Left kidney (tissue), 2 donors: Measurements from ENCODE around the gene AKAP13. TPM values are rescaled to one million over a fixed set of nuclear protein-coding genes. Genes with fewer than 3 reads are reported as not detected.
"Not testable (repeated sequence)": the region's sequence is repeated elsewhere in the genome, so short reads cannot be mapped to it uniquely, and the experiment has no call there.

Source experiments
- DNase-seq: peaks from one replicate; pipeline ENCODE4 v3.0.0-alpha.2; 2013
- polyA plus RNA-seq: library from polyadenylated mRNA; unstranded; fragments of 120-200 nt; gene quantifications from one replicate; pipeline ENCODE4 v1.2.1, GENCODE V29; 2013; ENCODE audit not compliant: insufficient read length

The AKAP13 gene
- polyA plus RNA-seq, 1 donor, result 101 TPM

DNA sequence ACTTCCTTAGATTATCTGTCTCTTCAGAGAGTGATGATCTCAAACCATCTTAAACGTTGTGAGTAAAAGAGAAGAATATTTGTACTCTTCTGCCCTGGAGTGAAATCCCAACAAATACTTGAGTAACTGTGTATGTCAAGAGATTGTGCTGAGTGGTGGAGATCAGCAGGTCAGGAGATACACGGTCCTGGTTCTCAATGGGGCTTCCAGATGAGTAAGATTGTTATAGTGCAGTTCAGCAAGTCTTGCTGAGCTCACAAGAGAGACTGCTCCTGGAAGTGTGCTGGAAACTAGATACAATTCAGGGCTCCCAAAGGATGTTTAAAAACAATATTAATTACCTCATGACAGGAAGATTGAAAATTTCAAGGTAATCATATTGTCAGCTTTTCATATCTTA, 184.3 kb downstream of the AKAP13 start:
- no peak for DNase-seq

DNA sequence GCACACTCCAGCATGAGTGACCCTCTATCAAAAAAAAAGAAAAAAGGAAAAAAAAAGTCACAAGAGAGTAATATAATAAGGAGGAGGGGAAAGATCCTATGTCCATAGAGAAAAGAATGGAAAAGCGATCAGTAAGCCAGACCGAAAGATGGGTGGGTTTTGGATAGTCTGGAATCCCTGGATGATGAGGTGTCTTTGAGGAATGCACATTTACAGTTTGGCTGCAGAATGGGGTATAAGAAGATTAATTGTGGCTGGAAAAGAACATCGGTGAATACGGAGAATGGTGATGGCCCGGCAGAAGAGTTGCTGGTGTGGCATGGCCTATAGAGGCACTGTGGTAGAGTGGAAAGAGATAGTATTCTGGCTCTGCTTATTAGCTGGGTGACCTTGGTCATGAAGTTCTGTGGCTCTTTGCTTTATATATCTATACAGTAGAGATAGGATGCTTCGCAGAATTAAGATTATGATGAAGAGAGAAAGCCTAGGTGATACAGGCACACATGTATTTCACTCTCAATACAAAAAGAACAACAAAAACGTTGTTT, 187.9 kb downstream of the AKAP13 start:
- no peak for DNase-seq

DNA sequence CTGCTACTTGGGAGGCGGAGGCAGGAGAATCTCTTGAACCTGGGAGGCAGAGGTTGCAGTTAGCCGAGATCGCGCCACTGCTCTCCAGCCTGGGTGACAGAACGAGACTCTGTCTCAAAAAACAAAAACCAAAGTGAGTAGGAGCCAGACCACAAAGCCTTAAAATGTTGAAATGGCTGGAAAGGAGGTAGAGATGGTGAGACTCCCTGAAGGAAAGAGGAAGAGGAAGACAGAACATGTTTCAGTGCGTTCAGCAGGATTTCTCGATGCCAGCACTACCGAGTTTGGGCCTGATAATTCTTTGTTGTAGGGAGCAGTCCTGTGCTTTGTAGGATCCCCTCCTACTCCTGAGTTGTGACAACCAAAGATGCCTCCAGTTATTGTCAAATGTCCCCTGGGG, 189.9 kb downstream of the AKAP13 start:
- no peak for DNase-seq

DNA sequence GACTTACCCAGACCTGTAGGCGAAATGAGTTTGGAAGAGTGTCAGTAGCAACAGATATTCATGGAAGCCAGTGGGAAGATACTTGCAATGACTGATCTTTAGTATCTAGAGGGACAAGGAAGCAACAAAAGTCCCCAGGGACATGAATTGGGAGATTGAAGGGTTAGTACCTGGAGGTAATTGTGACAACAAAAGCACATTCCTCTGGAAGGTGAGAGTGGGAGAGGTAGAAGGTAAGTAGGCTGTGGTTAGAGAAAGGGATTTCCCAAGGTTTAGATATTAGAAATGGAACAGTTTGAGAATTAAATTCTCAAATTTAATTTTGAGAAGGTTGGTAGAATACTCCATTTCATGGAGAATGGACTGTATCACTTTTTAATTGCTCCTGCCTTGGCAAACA, 191.4 kb downstream of the AKAP13 start:
- DNase-seq, result no peak

DNA sequence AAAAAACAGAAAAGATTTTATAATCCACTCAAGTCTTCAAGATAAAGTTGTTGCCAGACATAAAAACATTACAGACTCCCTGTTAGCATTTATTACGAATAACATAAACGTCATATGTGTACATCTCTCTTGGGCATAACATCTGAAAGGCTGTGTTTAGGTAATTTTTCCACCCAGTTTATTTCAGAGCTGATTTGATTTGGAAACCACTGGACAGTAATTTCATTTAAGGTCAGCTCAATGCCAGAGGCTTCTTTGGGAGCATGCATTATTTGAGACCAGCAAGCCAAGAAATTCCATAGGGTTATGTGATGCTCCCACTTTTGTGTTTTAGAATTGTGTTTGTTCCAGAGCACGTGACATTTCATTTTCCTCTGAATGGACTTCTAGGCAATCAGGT, 196.0 kb downstream of the AKAP13 start:
- no peak for DNase-seq

DNA sequence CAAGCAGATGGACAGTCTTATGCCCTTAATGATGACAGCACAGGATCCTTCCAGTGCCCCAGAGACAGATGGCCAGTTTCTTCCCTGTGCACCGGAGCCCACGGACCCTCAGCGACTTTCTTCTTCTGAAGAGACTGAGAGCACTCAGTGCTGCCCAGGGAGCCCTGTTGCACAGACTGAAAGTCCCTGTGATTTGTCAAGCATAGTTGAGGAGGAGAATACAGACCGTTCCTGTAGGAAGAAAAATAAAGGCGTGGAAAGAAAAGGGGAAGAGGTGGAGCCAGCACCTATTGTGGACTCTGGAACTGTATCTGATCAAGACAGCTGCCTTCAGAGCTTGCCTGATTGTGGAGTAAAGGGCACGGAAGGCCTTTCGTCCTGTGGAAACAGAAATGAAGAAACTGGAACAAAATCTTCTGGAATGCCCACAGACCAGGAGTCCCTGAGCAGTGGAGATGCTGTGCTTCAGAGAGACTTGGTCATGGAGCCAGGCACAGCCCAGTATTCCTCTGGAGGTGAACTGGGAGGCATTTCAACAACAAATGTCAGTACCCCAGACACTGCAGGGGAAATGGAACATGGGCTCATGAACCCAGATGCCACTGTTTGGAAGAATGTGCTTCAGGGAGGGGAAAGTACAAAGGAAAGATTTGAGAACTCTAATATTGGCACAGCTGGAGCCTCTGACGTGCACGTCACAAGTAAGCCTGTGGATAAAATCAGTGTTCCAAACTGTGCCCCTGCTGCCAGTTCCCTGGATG, 198.7 kb downstream of the AKAP13 start:
- DNase-seq, result no peak

DNA sequence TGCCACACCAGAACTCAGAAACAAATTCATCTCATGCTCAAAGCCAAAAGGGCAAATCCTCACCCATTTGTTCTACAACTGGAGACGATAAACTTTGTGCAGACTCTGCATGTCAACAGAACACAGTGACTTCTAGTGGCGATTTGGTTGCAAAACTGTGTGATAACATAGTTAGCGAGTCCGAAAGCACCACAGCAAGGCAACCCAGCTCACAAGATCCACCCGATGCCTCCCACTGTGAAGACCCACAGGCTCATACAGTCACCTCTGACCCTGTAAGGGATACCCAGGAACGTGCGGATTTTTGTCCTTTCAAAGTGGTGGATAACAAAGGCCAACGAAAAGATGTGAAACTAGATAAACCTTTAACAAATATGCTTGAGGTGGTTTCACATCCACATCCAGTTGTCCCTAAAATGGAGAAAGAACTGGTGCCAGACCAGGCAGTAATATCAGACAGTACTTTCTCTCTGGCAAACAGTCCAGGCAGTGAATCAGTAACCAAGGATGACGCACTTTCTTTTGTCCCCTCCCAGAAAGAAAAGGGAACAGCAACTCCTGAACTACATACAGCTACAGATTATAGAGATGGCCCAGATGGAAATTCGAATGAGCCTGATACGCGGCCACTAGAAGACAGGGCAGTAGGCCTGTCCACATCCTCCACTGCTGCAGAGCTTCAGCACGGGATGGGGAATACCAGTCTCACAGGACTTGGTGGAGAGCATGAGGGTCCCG, 199.7 kb downstream of the AKAP13 start:
- no peak for DNase-seq

DNA sequence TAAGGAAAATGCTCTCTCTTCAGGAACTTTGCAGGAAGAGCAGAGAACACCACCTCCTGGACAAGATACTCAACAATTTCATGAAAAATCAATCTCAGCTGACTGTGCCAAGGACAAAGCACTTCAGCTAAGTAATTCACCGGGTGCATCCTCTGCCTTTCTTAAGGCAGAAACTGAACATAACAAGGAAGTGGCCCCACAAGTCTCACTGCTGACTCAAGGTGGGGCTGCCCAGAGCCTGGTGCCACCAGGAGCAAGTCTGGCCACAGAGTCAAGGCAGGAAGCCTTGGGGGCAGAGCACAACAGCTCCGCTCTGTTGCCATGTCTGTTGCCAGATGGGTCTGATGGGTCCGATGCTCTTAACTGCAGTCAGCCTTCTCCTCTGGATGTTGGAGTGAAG, 200.5 kb downstream of the AKAP13 start:
- DNase-seq, result no peak

DNA sequence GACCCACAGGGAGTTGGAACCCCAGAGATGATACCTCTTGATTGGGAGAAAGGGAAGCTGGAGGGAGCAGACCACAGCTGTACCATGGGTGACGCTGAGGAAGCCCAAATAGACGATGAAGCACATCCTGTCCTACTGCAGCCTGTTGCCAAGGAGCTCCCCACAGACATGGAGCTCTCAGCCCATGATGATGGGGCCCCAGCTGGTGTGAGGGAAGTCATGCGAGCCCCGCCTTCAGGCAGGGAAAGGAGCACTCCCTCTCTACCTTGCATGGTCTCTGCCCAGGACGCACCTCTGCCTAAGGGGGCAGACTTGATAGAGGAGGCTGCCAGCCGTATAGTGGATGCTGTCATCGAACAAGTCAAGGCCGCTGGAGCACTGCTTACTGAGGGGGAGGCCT, 201.1 kb downstream of the AKAP13 start:
- no peak for DNase-seq

DNA sequence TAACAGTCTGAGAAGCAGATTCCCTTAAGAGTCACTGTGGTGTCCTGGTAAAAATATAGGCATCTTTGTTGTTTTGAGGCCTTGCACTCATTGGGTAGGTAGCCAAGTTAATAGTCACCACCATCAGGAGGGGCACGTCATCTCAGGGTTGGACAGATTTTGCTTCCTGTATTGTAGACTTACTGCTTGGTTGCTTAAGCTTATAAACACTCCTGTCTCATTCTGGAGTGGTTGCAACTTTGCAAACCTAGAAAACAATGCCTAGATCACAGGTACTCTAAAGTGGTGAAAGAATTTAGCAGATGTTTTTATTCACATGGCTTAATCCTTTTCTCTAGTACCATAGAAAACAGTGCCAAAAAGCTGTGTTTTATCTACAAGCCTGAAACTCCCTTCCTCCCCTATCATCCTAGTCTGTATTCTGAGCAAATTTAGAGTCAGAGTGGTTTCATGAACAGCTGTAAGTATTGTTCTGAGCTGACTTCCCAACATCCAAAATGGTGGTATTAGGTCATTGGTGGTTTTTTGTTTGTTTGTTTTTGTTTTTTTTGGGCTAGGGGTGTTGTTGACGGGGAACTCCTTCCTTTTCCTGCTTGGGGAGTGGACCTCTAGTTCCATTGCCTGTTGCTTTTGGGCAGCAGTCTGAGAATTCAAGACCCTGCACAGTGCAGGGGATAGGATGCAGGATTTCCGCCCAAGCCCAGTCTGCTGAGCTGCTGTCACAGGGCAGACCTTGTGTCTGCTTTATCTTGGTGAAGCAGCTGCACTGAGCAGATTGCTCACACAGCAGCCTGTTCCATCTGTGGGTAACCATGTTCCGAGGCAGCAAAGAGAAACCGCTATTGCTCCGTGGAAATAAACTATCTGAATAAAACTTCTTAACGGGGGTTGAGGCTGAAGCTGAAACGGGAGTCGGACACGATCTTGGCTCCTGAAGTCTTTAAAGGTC, 202.0 kb downstream of the AKAP13 start:
- DNase-seq, result no peak

DNA sequence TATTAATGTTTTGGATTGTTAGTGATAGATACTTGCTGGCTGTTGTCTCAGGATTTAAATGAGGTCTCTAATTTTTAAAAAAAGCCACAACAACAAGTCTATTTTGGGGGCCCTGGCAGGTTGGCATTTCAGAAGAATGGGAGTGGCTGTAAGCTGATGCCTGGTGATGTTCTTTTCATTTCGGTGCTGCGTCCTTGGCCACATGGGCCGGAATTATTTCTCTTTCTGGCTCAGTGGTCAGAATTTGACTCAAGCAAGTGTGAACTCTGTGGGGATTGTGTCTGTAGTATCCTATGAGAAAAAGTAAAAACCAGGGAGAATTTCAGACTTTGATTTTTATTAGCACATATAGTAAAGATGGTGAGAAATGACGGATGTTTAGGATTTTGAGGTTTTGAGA, 203.0 kb downstream of the AKAP13 start:
- DNase-seq, result no peak

DNA sequence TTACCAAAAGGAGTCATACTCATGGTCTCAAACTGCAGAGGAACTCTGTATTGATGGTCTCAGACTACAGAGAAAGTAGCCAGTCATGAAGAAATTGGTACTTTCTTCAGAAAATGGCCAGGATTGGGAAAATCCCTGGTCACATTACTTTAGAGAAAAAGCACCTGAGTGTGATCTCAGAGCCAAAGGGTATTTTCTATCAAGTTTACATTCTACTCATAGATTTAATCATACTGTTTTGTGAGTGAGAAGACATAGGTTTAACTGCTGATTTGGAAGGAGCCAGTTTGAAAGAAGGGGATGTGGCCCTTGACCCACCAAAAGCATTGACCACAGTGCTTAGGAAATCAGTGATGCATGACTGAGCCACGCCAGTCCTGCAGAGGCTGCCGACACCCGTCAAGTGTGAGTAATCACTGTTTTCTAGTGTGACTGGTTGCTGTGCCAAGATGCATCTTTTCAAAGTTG, 203.6 kb downstream of the AKAP13 start:
- DNase-seq, result no peak

DNA sequence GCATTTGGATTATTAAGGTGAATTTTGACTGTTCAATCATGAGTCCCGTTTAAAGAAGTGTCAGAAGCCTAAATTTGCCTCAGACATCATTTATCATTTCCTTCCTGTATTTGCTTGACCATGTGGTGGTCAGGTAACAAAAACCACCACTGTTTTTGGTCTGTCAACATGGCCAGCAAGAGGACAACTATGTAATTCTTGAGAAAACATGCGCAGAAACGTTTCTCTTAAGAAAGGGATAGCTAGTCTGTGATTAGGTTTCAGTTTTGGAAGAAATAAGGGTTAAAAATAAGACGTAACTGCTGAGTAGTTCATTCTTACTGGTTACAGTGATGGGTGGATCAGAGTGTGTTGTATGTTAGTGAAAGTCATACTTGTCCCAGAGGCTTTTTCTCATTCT, 204.5 kb downstream of the AKAP13 start:
- no peak for DNase-seq

DNA sequence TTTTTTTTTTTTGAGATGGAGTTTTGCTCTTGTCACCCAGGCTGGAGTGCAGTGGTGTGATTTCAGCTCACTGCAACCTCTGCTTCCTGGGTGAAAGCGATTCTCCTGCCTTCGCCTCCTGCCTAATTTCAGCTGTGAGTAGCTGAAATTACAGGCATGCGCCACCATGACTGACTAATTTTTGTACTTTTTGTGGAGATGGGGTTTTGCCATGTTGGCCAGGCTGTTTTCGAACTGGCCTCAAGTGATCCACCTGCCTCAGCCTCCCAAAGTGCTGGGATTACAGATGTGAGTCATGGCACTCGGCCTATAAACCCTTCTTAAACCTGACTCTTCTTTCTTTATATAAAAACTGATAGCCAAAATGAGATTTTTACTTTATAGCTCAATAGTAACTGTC, 205.8 kb downstream of the AKAP13 start:
- DNase-seq, result not testable (repeated sequence)

DNA sequence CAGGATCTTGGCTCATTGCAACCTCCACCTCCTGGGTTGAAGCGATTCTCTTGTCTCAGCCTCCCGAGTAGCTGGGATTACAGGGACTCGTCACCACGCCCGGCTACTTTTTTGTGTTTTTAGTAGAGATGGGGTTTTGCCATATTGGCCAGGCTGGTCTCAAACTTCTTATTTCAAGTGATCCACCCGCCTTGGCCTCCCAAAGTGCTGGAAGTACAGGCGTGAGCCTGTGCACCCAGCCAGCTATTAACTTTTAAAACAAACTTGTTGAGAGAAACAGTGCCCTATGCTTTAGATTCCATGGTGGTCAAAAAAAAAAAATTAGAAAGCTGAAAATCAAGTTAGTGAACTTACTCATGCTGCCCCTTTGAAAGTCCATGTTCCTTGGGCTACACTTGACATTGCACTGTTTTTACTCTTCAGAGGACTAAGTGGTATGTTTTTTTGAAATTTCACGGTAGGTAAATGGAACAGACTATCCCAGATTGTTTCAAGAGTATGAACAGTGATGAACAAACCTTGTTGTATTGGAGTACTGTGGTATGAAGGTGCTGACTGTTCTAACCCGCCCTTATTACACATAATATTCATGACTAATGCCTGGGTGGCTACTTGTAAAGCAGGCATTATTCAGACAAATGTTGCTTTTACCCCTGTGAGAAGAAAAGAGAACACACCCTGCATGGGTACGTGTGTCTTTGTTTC, 207.5 kb downstream of the AKAP13 start:
- DNase-seq, result no peak

DNA sequence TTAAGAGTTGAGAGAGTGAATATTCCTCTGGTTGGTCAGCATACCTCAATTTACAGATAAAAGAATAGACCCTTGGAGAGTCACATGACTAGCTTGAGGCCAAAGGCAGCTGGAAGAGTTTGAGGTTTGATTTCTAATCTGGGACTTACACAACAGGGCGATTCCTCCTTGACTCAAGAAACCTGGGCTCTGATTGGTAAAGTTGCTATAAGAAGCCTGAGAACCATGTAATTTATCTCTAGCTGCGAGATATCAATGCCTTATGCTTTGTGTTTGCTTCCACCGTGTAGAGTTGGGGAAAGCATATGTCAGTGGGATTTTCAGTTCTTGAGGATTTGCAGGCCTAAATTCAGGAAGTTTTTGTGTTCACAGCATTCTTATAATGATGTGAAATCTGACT, 208.3 kb downstream of the AKAP13 start:
- DNase-seq, result no peak

DNA sequence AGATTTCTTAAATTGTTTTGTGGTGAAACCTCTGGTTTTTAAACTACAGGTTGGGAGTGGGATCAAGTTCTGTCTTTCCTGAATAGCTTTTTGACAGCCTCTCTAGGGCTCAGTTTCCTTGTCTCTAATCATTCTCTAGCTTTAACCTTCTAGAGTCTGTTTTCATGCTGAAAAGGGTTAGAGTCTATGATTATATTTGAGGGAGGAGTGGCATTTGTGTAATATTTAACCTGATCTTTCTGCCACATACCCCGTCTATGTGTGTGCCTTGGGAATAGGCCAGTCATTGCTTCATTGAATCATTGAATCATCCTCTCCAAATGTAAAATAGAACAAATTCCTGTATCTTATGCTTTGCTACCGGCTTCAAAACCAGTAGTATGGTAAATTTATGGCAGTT, 209.4 kb downstream of the AKAP13 start:
- no peak for DNase-seq

DNA sequence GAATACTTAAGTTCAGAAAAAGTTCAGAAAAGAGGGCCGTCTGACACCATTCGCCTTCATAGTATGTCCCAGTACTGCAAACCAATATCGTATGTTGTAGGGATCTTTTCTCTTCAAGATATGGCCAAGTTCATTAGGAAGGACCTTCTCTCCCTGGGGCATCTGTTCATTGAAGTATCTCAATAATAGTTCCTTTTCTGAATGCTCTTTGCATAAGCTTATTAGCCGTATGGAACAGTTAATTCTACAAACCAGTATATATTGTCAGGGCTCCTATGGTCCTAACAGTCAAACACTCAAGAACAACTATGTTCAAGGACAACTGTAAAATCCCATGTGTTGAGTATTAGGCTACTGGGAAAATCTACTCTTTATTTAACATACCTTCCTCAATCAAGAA, 211.2 kb downstream of the AKAP13 start:
- no peak for DNase-seq

DNA sequence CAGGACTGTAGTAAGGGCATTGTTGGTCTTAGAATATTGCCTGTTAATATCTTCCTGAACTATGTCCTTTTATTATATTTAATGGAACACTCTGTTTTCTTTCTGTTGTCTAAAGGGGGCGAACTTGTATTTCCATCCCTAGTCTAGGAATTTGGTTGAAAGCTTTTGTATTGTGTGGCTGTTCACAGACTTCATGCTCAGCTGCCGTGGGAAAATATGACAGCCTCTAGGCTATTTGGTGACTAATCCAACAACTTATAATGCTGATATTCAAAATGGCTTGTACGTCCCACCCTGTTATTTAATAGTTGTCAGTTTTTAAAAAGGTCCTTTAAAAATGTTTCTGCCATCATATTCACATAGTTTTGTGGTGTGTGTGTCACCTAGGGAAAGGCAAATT, 211.7 kb downstream of the AKAP13 start:
- no peak for DNase-seq

DNA sequence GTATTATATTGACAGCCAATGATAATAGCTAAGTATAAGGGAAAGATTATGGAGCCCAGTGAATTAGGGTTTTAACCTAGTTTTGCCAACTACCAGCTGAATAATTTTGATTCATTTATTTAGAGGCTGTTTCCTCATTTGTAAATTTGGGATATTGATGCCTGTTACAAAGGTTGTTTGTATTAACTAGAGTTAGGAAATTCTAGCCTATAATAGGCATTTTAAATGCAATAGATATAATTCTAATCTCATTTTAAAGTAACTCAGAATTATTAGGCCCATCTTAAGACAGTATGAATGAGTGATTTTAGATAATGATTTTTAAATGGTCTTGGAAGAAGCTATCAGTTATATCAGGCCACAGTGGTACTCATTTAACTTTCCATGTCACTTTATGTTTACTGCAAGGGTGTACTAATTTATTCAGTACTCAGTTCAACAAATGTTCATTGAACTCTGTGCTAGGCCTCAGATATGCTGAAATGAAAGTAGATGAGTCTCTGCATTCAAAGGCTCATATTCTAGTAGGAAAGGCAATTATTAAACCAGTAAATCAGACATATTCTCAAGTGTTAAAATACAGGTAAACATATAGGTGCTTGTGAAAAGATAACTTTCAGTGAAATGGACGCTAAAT, 213.5 kb downstream of the AKAP13 start:
- DNase-seq, result no peak
